HG03571 (cell line): Measurements from ENCODE around the gene ULK4.
A peak's percentile ranks its signal among the peaks of the same experiment; 100 is the strongest.
"Not testable (repeated sequence)": the region's sequence is repeated elsewhere in the genome, so short reads cannot be mapped to it uniquely, and the experiment has no call there.

Experiments used
- ATAC-seq: cut with Tn5 transposase; IDR thresholded peaks from one replicate; pipeline ENCODE4 v1.9.1; 2021; ENCODE audit not compliant: unreplicated experiment

ULK4 gene

GRCh38 chr3:41961751-41962679 lies at the start of gene ULK4:
Gene ULK4 (minus strand): TSS chr3:41962103. CDS start chr3:41954759, 7,344 bp downstream.
- ATAC-seq, result peak; percentile 92

- ATAC-seq, result no peak
Observed at GRCh38 chr3:42010530-42010929, 48.6 kb upstream of the ULK4 start.

GRCh38 chr3:42009456-42009855 lies 47.6 kb upstream of the ULK4 start:
- no peak for ATAC-seq

GRCh38 chr3:42007785-42008184 lies 45.9 kb upstream of the ULK4 start:
- no peak for ATAC-seq

- ATAC-seq, result no peak
Observed at GRCh38 chr3:42005401-42005800, 43.5 kb upstream of the ULK4 start.

GRCh38 chr3:42002790-42003189 lies 40.9 kb upstream of the ULK4 start:
- no peak for ATAC-seq

GRCh38 chr3:42001777-42002176 lies 39.9 kb upstream of the ULK4 start:
- ATAC-seq, result no peak

GRCh38 chr3:41999909-42000308 lies 38.0 kb upstream of the ULK4 start:
- no peak for ATAC-seq

GRCh38 chr3:41997702-41998550 lies 36.0 kb upstream of the ULK4 start:
- ATAC-seq, result no peak

GRCh38 chr3:41991437-41991836 lies 29.5 kb upstream of the ULK4 start:
- ATAC-seq, result no peak

- ATAC-seq, result no peak
Observed at GRCh38 chr3:41989518-41989917, 27.6 kb upstream of the ULK4 start.

GRCh38 chr3:41987627-41988026 lies 25.7 kb upstream of the ULK4 start:
- ATAC-seq, result no peak

- no peak for ATAC-seq
Observed at GRCh38 chr3:41986561-41986960, 24.7 kb upstream of the ULK4 start.

GRCh38 chr3:41985018-41985417 lies 23.1 kb upstream of the ULK4 start:
- no peak for ATAC-seq

GRCh38 chr3:41983091-41983490 lies 21.2 kb upstream of the ULK4 start:
- ATAC-seq, result not testable (repeated sequence)

GRCh38 chr3:41977401-41977800 lies 15.5 kb upstream of the ULK4 start:
- ATAC-seq, result not testable (repeated sequence)

GRCh38 chr3:41975416-41976103 lies 13.7 kb upstream of the ULK4 start:
- no peak for ATAC-seq

GRCh38 chr3:41974223-41974622 lies 12.3 kb upstream of the ULK4 start:
- ATAC-seq, result no peak

- no peak for ATAC-seq
Observed at GRCh38 chr3:41972802-41973201, 10.9 kb upstream of the ULK4 start.

GRCh38 chr3:41966206-41966605 lies 4.3 kb upstream of the ULK4 start:
- no peak for ATAC-seq

GRCh38 chr3:41963823-41964222 lies 1.9 kb upstream of the ULK4 start:
- ATAC-seq, result no peak
